GM19023 (cell line): ENCODE measurements around the gene TIGD4.
"Not testable (repeated sequence)": the region's sequence is repeated elsewhere in the genome, so short reads cannot be mapped to it uniquely, and the experiment has no call there.

ENCODE experiments used
- ATAC-seq: cut with Tn5 transposase; IDR thresholded peaks from one replicate; pipeline ENCODE4 v1.9.1; 2021; ENCODE audit warnings: mild to moderate bottlenecking, moderate library complexity; ENCODE audit not compliant: unreplicated experiment

TIGD4 gene

GRCh38 chr4:152784490-152785350 lies 5.2 kb upstream of the TIGD4 start:
- ATAC-seq: no peak

GRCh38 chr4:152780267-152780778 lies 793 bp upstream of the TIGD4 start:
- no peak for ATAC-seq

DNA sequence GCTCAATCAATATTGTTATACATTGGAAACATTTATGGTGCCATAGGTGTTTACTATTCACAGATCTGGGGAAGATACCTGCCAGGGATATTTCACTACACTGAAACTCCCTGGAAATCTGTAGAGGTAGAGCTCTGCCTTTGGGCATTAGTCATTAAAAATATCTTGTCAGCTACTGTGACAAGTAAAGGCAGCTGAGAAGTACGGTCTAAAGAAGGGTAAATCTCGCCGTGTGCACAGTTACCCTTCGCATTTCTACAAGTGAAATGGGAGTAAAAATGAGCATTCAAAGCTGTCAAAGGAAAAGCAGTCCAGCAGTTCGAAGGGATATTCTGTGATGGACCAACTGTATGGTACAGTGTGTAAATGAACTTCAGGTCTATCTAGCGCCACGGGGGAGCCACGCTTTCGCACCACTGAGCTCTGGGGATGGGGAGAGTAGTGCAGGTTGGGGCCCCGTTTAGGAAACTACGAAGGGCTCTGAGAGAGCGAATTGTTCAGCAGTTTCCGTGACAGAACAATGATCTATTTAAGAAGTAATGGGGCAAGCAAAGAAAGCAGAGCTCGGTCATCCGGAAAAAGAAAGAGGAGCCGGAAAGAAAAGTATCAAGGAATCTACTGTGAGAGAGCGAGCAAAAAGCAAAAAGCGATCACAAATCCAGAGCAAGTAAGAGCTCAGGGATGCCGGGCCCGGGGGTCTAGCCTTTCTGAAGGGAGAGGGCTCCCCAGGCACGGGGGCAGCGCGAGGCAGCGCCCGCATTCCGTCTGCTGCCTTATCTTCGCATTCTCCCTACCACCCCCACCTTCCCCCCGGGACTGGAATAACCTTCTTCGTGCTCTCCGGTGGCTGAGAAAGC lies 646 bp downstream of the TIGD4 start:
- ATAC-seq: no peak

DNA sequence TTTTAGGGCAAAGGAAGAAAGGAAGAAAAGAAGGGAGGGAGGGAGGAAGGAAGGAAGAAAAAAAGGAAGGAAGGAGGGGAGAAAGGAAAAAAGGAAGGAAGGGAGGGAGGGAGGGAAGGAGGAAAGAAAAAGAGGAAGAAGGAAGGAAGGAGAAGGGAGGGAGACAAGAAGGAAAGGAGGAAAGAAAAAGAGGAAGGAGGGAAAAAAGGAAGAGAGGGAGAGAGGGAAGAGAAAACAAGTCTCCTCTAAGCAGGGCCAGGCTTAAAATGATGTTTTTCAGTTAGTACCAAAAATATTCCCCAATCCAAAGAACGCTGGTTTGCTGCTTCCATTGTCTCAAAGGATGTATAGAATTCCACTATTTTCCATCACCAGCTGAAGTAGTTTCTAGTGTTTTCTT lies 2.0 kb downstream of the TIGD4 start:
- no peak for ATAC-seq

DNA sequence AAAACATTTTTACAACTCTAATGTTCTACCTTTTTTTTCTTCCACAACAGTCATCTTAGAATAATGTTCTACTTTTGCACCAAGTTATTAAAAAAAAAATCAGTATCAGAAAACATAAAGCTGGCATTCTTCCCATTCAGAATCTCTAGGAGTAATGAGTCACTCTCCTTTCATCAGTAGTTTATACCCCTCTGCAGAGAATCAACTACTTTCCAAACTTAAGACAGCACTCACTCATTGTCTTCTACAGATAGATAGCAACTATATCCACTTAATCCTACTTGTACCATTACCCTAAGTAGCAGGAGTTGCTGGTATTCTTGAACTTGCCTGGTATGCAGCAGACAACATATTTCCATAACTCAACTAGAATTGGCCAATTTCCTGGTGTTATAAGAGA lies 3.2 kb downstream of the TIGD4 start:
- no peak for ATAC-seq

GRCh38 chr4:152773953-152774352 lies 5.6 kb downstream of the TIGD4 start:
- no peak for ATAC-seq

GRCh38 chr4:152773339-152773738 lies 6.2 kb downstream of the TIGD4 start:
- no peak for ATAC-seq

- ATAC-seq: peak; percentile 70
Observed at GRCh38 chr4:152771741-152772533, 7.6 kb downstream of the TIGD4 start.

DNA sequence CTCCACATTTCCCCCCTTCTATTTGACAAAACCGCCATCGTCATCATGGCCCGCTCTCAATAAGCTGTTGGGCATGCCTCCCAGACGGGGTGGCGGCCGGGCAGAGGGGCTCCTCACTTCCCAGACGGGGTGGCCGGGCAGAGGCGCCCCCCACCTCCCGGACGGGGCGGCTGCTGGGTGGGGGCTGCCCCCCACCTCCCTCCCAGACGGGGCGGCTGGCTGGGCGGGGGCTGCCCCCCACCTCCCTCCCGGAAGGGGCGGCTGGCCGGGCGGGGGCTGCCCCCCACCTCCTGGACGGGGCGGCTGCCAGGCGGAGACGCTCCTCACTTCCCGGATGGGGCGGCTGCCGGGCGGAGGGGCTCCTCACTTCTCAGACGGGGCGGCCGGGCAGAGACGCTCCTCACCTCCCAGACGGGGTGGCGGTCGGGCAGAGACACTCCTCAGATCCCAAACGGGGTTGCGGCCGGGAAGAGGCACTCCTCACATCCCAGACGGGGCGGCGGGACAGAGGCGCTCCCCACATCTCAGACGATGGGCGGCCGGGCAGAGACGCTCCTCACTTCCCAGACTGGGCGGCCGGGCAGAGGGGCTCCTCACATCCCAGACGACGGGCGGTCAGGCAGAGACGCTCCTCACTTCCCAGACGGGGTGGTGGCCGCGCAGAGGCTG lies 14.3 kb downstream of the TIGD4 start:
- ATAC-seq: not testable (repeated sequence)

GRCh38 chr4:152763796-152764195 lies 15.7 kb downstream of the TIGD4 start:
- ATAC-seq: no peak

- ATAC-seq: no peak
Observed at GRCh38 chr4:152748619-152749018, 30.9 kb downstream of the TIGD4 start.

DNA sequence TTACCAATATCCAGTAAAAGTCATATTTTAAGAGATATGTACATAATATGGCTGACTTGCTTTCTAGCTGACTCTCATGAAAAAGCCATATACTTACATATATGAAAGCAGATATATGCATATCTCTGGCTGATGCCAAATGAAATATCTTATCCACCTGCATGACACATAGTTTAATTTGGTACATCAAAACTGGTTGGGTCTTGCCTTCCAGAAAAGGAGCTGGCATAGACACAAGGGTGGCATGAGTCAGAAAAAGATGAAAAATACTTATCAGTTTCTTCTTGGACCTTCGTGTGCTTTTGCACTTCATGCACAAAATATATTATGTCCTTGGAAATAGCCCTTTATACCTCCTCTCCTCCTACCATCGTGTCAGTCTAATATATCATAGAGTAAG lies 32.1 kb downstream of the TIGD4 start:
- no peak for ATAC-seq

GRCh38 chr4:152738827-152739226 lies 40.7 kb downstream of the TIGD4 start:
- ATAC-seq: no peak

GRCh38 chr4:152735906-152736305 lies 43.6 kb downstream of the TIGD4 start:
- ATAC-seq: no peak

DNA sequence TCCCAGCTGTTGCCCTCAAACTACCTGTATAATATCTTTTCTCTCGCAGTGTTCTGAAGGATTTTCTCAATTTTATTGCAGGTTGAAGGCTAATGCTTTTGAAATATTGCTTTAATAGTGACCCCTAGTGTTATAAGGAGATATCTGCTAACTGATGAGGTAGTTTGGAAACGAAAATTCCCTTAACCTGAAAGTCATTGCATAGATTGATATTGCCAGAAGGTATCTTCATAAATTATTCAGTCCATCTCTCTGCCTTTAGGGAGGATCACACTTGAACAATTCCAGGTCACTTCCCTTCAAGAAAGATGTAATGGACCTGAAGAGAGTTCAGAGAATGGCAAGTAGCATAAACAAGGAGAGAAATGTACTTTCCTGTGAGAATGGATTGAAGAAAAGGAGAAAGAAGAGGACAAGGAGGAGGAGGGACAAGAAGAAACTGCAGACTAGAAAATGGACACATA lies 44.1 kb downstream of the TIGD4 start:
- ATAC-seq: no peak

GRCh38 chr4:152734699-152735050 lies 44.9 kb downstream of the TIGD4 start:
- no peak for ATAC-seq

- ATAC-seq: no peak
Observed at GRCh38 chr4:152734015-152734698, 45.4 kb downstream of the TIGD4 start.

- no peak for ATAC-seq
Observed at GRCh38 chr4:152731997-152732396, 47.5 kb downstream of the TIGD4 start.

DNA sequence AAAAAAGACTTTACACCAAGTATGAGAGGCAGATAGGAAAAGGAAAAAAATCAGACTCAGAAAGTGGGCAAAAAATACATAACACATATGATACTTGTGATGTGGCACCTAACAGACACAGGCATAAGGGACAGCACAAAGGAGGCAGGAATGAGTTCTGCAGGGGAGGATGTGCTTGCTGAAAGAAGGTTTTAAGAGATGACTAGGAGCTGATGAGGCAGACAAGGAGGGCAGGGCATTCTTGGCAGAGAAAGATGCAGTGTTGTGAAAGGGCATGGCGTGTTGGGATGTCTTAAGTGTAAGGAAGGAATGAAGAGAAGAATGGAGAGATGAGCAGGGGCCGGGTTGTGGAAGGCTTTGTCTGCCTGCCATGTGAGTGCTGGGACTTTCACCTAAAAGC lies 50.1 kb downstream of the TIGD4 start:
- no peak for ATAC-seq

DNA sequence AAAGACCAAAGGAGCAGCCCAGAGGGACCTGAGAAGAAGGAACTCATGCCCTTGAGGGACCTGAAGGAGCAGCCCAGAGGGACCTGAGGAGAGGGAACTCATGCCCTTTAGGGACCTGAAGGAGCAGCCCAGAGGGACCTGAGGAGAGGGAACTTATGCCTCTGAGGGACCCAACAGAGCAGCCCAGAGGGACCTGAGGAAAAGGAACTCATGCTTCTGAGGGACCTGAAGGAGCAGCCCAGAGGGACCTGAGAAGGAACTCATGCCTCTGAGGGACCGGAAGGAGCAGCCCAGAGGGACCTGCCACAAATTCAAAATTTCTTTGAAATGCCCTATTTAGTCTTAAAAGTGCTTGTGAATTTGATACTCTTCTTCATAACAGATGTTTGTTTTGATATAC lies 51.2 kb downstream of the TIGD4 start:
- ATAC-seq: no peak
